Measurements from ENCODE around the gene WDR72.

The WDR72 gene

DNA sequence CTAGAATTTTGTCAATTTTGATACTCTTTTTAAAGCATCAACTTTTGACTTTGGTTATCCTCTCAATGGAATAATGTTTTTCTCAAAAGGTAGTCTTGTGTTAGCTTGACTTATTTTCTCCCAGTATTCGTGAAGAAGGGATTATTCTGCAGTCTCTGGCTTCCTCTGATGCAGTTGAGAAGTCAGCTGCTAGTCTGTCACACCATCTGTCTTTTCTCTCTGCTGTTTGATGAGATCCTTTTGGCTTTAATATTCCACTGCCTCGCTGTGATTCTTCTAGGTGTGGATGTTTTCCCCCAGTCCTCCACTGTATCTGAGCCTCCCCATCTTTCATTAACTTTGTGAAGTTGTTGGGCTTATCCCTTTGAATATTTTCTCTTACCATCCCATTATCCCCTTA, 141.0 kb downstream of the WDR72 start:
- TF ChIP-seq CTCF (IDR thresholded peaks at IDR 0.05; ENCODE audit: low read depth, low read length): no peak
- no peak overlapping the region for H3K4me3 ChIP-seq (replicated peaks in 1 of 2; ENCODE audit: low read depth in 2 of 2, low read length in 2 of 2)
- DNase-seq (ENCODE audit: low read depth in 2 of 2): no peak

DNA sequence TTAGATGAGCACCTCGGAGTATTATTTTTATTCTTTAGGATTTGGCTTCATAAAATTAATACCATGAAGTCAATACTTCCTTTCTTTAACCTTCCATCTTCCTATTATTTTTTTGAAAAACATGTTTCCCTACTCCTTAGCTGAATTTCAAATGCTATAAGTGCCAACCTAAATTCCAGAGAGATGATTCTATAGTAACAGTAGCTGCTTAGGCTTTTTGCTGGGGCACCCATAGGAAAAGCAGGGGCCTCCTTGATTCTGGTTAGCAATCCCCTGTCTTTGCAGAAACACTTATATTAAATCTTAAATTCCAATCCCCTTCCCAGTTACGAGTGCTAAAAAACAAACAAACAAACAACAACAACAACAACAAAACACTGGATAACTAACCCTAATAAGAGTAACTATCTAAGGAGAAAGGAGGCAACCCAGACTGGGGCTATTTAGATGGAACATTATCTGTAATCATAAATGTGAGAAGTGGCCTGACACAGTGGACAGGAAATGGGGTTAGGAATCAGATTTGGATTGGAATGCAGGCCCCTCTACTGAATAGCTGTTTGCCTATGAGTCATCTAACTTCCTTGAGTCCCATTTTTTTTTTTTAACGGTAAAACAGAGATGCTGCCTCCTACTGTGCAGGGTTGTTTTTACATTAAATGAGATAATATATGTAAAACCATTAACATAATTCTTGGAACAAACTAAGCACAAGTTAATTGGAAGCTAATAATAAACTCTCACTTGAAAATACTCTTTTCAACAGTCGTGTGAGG, 148.1 kb downstream of the WDR72 start:
- peak in 1 of 2 donors; percentile 2 for DNase-seq (ENCODE audit: low read depth in 2 of 2)
- no peak overlapping the region for H3K4me3 ChIP-seq (replicated peaks in 1 of 2; ENCODE audit: low read depth in 2 of 2, low read length in 2 of 2)
- TF ChIP-seq CTCF (IDR thresholded peaks at IDR 0.05; ENCODE audit: low read depth, low read length): no peak

DNA sequence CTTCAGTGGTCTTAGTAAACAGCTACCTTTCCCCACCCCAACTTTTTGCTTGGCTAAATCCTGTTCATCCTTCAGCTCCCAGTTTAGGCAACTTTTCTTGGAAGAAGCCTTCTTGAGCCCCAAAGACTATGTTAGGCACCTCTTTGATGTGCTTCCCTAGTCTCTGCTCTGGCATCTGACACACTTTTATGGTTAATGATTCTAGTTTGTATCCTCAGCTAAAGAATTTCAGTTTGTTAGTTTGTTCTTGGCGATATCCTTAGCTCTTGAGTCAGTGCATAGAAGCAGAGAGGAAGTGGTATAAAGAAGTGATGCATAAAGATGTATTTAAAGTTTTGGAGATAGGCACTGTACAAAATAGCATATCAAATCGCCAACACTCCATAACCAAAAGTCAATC, 168.4 kb downstream of the WDR72 start:
- no peak for TF ChIP-seq CTCF (IDR thresholded peaks at IDR 0.05; ENCODE audit: low read depth, low read length)
- no peak for DNase-seq (ENCODE audit: low read depth in 2 of 2)
- H3K4me3 ChIP-seq (replicated peaks in 1 of 2; ENCODE audit: low read depth in 2 of 2, low read length in 2 of 2): no peak overlapping the region

GRCh38 chr15:53590380-53590779, 169.1 kb downstream of the WDR72 start:
- DNase-seq (ENCODE audit: low read depth in 2 of 2): no peak
- H3K4me3 ChIP-seq (replicated peaks in 1 of 2; ENCODE audit: low read depth in 2 of 2, low read length in 2 of 2): no peak overlapping the region
- no peak for TF ChIP-seq CTCF (IDR thresholded peaks at IDR 0.05; ENCODE audit: low read depth, low read length)

DNA sequence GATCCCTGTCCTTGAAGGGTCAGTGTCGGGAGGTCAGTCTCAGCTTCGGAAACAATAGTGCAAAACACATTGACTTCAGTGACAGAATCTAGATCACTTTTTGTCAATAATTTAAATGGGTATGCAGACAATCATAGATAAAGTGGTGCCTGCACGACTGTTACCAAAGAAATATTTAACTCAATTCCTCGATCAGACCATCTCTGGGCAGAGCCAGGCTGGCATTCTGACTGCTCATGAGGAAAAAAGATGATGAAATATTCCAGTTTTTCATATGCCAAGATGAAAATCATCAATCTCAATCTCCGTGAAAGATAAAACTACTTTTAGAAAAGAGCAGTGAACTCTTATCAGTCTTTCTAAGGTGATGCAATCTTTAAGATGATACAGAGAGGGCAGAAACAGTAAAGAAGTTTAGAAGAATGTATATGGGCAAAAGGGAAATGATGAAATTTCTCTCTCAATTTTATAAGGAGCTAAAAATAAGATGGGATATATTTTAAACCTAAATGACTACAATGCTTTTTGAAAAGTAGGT, 169.9 kb downstream of the WDR72 start:
- no peak for DNase-seq (ENCODE audit: low read depth in 2 of 2)
- TF ChIP-seq CTCF (IDR thresholded peaks at IDR 0.05; ENCODE audit: low read depth, low read length): no peak
- H3K4me3 ChIP-seq (replicated peaks in 1 of 2; ENCODE audit: low read depth in 2 of 2, low read length in 2 of 2): no peak overlapping the region

- peak in 1 of 2 donors; percentile 34 for DNase-seq (ENCODE audit: low read depth in 2 of 2)
- no peak for TF ChIP-seq CTCF (IDR thresholded peaks at IDR 0.05; ENCODE audit: low read depth, low read length)
- H3K4me3 ChIP-seq (replicated peaks in 1 of 2; ENCODE audit: low read depth in 2 of 2, low read length in 2 of 2): no peak overlapping the region
Observed at GRCh38 chr15:53588773-53589172, 170.7 kb downstream of the WDR72 start.
